Upper lobe of left lung (tissue), 6 donors: Measurements from ENCODE around the gene DHX8. TPM values are rescaled to one million over a fixed set of nuclear protein-coding genes. Genes with fewer than 3 reads are reported as not detected.
"Not testable (repeated sequence)": the region's sequence is repeated elsewhere in the genome, so short reads cannot be mapped to it uniquely, and the experiment has no call there.

Experiments
- ATAC-seq, 2 donors: fragments of 200-7000 bp; cut with Tn5 transposase; one replicate each; pipeline ENCODE4 v1.9.1; 2022; ENCODE audit warnings: mild to moderate bottlenecking in 2 of 2, moderate library complexity in 2 of 2; ENCODE audit not compliant: low FRiP score in 2 of 2
- DNase-seq, 2 donors: peaks; one replicate each; pipeline ENCODE4 v3.0.0-alpha.2; 2019 to 2020
- H3K27ac ChIP-seq, 4 donors: fragments of 200-600 bp; sonication (generic); one replicate each; pipeline ENCODE4 v1.5.1; 2016 to 2019
- H3K27me3 ChIP-seq, 4 donors: fragments of 200-600 bp; sonication (generic); one replicate each; pipeline ENCODE4 v1.5.1; 2017 to 2019
- H3K36me3 ChIP-seq, 4 donors: fragments of 200-600 bp; sonication (generic); one replicate each; pipeline ENCODE4 v1.5.1; 2016 to 2019
- H3K4me1 ChIP-seq, 4 donors: fragments of 200-600 bp; sonication (generic); one replicate each; pipeline ENCODE4 v1.5.1; 2018 to 2019
- H3K4me3 ChIP-seq, 4 donors: fragments of 200-600 bp; sonication (generic); one replicate each; pipeline ENCODE4 v1.5.1; 2017 to 2019; ENCODE audit warnings: mild to moderate bottlenecking in 2 of 4, moderate library complexity in 1 of 4
- H3K9me3 ChIP-seq, 4 donors: fragments of 200-600 bp; sonication (generic); one replicate each; pipeline ENCODE4 v1.5.1; 2018 to 2019
- EP300 ChIP-seq, 4 donors: sonication (generic); formaldehyde crosslinking; IDR thresholded peaks; one replicate each; pipeline ENCODE4 v1.5.1; 2017; ENCODE audit warnings: antibody characterized with exemption in 4 of 4, control low read depth in 2 of 4
- POLR2A ChIP-seq, 4 donors: fragments of 450-650 bp; IDR thresholded peaks; one replicate each; pipeline ENCODE4 v1.5.1; 2016 to 2017; ENCODE audit warnings: antibody characterized with exemption in 4 of 4, mild to moderate bottlenecking in 2 of 4
- POLR2AphosphoS5 ChIP-seq, 2 donors: sonication (generic); formaldehyde crosslinking; IDR thresholded peaks; one replicate each; pipeline ENCODE4 v1.5.1; 2017; ENCODE audit warnings: antibody characterized with exemption in 2 of 2
- WGBS, 2 donors: methylation state at CpG; one replicate each; pipeline ENCODE4 v1.1.5; 2017 to 2018; 5-methylcytosine and 5-hydroxymethylcytosine counted together
- total RNA-seq, 6 donors: library from RNA; depleted of rRNA in 4 of 6; stranded (reverse); fragments of >200 nt in 4 of 6; gene quantifications; one replicate each; pipeline versions ENCODE4 v1.1.0 to v1.2.1, GENCODE V29; 2016 to 2021
- TF ChIP-seq, protein P1 (sequence below), 6 experiments: fragments of 450-650 bp in 4 of 6; fragments of 200-600 bp in 2 of 6; sonication (generic) in 2 of 6; IDR thresholded peaks; one replicate each; pipeline ENCODE4 v1.5.1; 2016 to 2019; ENCODE audit warnings: antibody characterized with exemption in 6 of 6
- donor health status: DM: no; HTN: no; CAD: no; lungs with moderate emphysema.
- donor health status: DM: no; HTN: yes; CAD: no; lungs with severe emphysema.

The DHX8 gene
- total RNA-seq, 6 donors from 2014 or later, result 23.1 to 54.0 (median 41.3) TPM

DNA sequence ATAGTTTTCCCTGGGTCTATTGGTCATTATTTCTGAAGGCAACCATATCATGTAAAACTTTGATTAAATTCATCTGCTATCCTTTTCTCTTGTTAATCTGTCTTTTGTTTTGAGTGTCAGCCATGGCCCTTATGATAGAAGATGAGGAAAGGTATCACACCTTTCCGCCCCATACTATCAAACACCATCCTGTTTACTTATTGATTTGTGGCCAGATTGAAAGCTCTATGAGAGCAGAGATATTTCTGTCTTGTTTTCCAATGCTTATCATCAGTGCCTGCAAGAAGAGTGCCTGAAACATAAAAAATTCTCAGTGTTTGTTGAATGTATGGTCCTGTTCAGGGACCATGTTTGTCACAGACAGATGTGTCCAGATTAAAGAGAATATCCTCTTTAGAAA, 22.6 kb upstream of the DHX8 start:
- TF ChIP-seq, protein P1, sequence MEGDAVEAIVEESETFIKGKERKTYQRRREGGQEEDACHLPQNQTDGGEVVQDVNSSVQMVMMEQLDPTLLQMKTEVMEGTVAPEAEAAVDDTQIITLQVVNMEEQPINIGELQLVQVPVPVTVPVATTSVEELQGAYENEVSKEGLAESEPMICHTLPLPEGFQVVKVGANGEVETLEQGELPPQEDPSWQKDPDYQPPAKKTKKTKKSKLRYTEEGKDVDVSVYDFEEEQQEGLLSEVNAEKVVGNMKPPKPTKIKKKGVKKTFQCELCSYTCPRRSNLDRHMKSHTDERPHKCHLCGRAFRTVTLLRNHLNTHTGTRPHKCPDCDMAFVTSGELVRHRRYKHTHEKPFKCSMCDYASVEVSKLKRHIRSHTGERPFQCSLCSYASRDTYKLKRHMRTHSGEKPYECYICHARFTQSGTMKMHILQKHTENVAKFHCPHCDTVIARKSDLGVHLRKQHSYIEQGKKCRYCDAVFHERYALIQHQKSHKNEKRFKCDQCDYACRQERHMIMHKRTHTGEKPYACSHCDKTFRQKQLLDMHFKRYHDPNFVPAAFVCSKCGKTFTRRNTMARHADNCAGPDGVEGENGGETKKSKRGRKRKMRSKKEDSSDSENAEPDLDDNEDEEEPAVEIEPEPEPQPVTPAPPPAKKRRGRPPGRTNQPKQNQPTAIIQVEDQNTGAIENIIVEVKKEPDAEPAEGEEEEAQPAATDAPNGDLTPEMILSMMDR (IDR thresholded peaks at IDR 0.05), result no peak
- TF ChIP-seq POLR2A (IDR thresholded peaks at IDR 0.05), result no peak
- no peak for TF ChIP-seq POLR2AphosphoS5 (IDR thresholded peaks at IDR 0.05)
- no peak for TF ChIP-seq EP300 (IDR thresholded peaks at IDR 0.05)
- no peaks in the 10 kb centered on the region for H3K36me3 ChIP-seq
- H3K4me1 ChIP-seq, result peaks cover 22 to 29% (median 26%) of the 10 kb centered on the region in 4 donors
- 89 to 94% methylated on average over 1 of the region's 1 CpG for WGBS, 2 donors
- H3K27me3 ChIP-seq, result no peaks in the 10 kb centered on the region
- DNase-seq (no peak), ATAC-seq (no peak)
- H3K4me3 ChIP-seq, result no peak overlapping the region
- H3K9me3 ChIP-seq, result no peaks in the 10 kb centered on the region
- no peak overlapping the region for H3K27ac ChIP-seq

DNA sequence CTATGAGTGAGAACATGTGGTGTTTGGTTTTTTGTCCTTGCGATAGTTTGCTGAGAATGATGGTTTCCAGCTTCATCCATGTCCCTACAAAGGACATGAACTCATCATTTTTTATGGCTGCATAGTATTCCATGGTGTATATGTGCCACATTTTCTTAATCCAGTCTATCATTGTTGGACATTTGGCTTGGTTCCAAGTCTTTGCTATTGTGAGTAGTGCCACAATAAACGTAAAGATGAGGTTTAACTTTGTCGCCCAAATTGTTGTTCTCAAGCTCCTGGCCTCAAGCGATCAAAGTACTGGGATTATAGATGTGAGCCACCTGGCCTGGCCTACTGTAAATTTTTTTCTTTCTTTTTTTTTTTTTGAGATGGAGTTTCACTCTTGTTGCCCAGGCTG, 21.2 kb upstream of the DHX8 start:
- 91 to 94% methylated on average over 3 to 4 of the region's 4 CpGs for WGBS, 2 donors
- H3K4me3 ChIP-seq, ATAC-seq, H3K9me3 ChIP-seq, H3K27ac ChIP-seq, H3K36me3 ChIP-seq, H3K27me3 ChIP-seq, DNase-seq: not testable (repeated sequence)
- H3K4me1 ChIP-seq, result peaks cover 9 to 17% (median 15%) of the 10 kb centered on the region in 4 donors

DNA sequence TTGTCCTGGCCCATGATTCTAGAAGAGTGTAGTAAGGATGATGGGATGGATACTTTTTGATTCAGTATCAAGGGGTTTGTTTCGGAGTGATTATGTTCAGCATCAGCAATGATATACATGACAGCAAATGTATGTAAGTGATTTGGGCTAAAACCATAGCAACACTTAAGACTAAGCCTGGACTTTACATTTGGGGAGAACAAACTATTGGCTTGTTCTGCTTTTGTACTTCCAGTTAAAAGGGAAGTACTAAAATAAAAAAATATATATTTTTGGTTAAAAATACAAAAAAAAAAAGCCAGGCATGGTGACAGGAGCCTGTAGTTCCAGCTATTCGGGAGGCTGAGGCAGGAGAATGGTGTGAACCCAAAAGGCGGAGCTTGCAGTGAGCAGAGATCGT, 20.5 kb upstream of the DHX8 start:
- Histone ChIP-seq H3K4me3 (no peak overlapping the region), H3K27ac (no peak overlapping the region), H3K27me3 (no peaks in the 10 kb centered on the region), H3K36me3 (no peaks in the 10 kb centered on the region), H3K4me1 (peaks cover 6 to 16% (median 11%) of the 10 kb centered on the region in 4 donors), H3K9me3 (no peaks in the 10 kb centered on the region)
- TF ChIP-seq, protein P1 (IDR thresholded peaks at IDR 0.05), result no peak
- TF ChIP-seq EP300 (IDR thresholded peaks at IDR 0.05), result no peak
- TF ChIP-seq POLR2AphosphoS5 (IDR thresholded peaks at IDR 0.05), result no peak
- no peak for TF ChIP-seq POLR2A (IDR thresholded peaks at IDR 0.05)
- DNase-seq (no peak), ATAC-seq (no peak)
- 81 to 91% methylated on average over 4 of the region's 4 CpGs for WGBS, 2 donors

DNA sequence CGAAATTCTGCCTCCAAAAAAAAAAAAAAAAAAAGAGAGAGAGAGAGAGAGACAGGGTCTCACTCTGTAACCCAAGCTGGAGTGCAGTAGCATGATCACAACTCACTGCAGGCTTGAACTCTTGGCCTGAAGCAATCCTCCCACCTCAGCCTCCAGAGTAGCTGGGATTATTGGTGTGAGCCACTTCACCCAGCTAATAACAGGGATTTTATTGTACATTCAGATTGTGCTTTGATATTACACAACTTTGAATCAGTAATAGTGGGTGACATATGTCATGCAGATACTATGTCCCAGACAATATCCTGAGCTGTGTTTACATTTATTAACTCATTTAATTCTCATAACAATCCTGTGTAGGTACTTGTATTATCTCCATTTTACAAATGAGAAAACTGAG, 19.7 kb upstream of the DHX8 start:
- Histone ChIP-seq H3K9me3 (no peaks in the 10 kb centered on the region), H3K27me3 (no peaks in the 10 kb centered on the region), H3K27ac (no peak overlapping the region), H3K4me3 (no peak overlapping the region), H3K4me1 (peaks cover 6 to 13% (median 9%) of the 10 kb centered on the region in 4 donors), H3K36me3 (no peaks in the 10 kb centered on the region)
- TF ChIP-seq, protein P1 (IDR thresholded peaks at IDR 0.05), result no peak
- TF ChIP-seq EP300 (IDR thresholded peaks at IDR 0.05) (no peak), POLR2A (IDR thresholded peaks at IDR 0.05) (no peak), POLR2AphosphoS5 (IDR thresholded peaks at IDR 0.05) (no peak)
- DNase-seq (no peak), ATAC-seq (no peak)
- 67 to 100% methylated on average over 1 of the region's 1 CpG for WGBS, 2 donors

DNA sequence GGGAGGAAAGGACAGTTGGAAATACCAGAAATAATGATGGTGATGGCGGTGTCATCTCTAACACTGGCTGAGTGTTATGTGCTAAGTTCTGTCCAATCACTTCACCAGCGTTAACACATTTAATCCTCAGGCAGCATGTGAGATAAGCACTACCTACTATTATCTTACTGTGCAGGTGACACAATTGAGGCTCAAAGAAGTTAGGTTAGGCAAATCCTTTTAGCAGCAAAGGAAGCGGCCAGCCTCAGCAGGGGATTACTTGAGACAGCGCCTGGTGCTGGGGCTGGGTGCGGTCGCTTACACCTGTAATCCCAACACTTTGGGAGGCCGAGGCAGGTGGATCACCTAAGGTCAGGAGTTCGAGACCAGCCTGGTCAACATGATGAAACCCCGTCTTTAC, 18.7 kb upstream of the DHX8 start:
- DNase-seq, result no peak
- no peak overlapping the region for H3K4me3 ChIP-seq
- H3K27ac ChIP-seq, result no peak overlapping the region
- ATAC-seq, result no peak
- no peaks in the 10 kb centered on the region for H3K9me3 ChIP-seq
- H3K36me3 ChIP-seq, result no peaks in the 10 kb centered on the region
- peaks cover 6 to 15% (median 9%) of the 10 kb centered on the region in 4 donors for H3K4me1 ChIP-seq
- TF ChIP-seq EP300 (IDR thresholded peaks at IDR 0.05) (no peak), POLR2A (IDR thresholded peaks at IDR 0.05) (no peak), POLR2AphosphoS5 (IDR thresholded peaks at IDR 0.05) (no peak)
- TF ChIP-seq, protein P1 (IDR thresholded peaks at IDR 0.05), result no peak
- WGBS, 2 donors, result 88 to 89% methylated on average over 9 of the region's 9 CpGs
- H3K27me3 ChIP-seq, result no peaks in the 10 kb centered on the region
